Occipital lobe (tissue), 2 donors: ENCODE measurements around the gene OGDHL. TPM values are rescaled to one million over a fixed set of nuclear protein-coding genes. Genes with fewer than 3 reads are reported as not detected.
A peak's percentile ranks its signal among the peaks of the same experiment; 100 is the strongest.
"Not testable (repeated sequence)": the region's sequence is repeated elsewhere in the genome, so short reads cannot be mapped to it uniquely, and the experiment has no call there.

Experiments used
- DNase-seq: peaks from one replicate; lab custom pipeline; 2025; lab: John Stamatoyannopoulos, UW
- total RNA-seq: library from RNA; depleted of rRNA; stranded (reverse); fragments of >200 nt; gene quantifications from one replicate; pipeline ENCODE4 v1.2.3, GENCODE V29; 2014

The OGDHL gene
- total RNA-seq: 4.2 TPM

DNA sequence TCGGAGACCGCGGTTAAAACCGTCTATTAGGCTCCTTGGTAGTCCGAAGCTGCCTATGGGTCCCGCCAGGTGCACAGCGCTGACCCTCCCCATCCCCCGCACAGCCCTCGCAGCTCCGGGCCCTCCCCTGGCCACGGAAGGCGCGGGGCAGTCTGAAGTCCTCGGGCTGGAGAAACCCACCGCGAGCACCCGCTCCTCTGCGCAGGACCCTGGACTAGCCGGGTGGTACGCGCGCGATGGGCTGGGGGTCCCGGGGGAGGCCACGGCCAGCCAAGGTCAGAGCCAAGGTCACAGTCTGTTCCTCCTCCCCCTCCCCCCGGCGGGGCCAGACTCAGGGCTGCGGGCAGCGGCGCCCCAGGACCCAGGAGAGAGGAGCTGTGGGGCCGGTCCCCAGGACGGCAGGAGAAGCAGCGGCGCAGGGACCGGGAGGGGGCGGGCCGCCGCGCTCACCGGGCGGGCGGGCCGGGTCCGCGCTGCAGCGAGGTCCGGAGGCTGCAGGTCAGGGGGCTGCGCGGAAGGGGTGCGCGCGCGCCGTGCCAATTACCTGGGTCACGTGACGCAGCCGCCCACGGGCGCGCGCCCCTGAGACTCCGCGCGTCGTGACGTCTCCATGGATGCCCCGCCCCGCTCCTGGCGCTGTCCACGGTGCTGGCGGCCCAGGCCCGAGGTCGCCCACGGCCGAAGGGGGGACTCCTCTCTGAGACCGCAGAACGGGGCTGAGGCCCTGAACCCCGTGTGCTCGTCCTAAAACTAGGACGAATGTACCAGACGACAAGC is at the start of gene OGDHL:
TSS of gene OGDHL (minus strand) at position 535 of the 777 bp plus-strand sequence. CDS start 3,731 bp downstream, outside the sequence.
- DNase-seq: peak; percentile 43

DNA sequence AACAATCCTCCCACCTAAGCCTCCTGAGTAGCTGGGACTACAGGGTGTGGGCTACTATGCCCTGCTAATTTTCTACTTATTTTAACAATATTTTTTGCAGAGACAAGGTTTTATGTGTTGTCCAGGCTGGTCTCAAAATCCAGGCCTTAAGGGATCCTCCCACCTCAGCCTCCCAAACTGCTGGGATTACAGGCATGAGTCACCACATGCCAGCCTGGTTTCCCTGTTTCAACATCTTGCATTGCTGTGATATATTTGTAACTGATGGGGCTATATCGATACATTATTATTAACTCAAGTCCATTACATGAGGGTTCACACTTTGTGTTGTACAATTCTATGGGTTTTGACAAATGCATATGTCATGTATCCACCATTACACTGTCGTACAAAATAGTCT is 41.9 kb upstream of the OGDHL start:
- DNase-seq: no peak

DNA sequence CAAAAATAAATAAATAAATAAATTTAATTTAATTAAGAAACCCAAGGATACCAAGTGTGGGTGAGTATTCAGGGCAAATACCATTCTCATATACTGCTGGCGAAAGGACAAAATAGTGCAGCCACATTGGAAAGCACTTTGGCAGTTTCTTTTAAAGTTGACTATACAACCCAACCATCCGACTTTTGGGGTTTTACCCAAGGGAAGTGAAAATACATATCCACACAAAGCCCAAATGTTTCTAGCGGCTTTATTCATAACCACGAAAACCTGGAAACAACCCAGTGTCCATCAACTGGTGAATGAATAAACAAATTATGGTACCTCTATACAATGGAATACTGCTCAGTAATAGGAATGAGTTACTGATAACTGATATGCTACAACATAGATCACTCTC is 36.2 kb upstream of the OGDHL start:
- no peak for DNase-seq

DNA sequence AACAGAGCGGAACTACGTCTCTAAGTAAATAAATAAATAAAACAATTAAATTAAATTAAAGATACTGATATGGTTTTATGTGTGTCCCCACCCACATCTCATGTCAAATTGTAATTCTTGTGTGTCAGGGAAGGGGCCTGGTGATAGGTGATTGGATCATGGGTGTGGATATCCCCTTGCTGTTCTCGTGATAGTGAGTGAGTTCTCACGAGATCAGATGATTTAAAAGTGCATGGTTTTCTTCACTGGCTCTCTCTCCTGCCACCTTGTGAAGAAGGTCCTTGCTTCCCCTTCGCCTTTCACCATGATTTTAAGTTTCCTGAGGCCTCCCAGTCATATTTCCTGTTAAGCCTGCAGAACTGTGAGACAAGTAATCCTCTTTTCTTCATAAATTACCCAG is 29.0 kb upstream of the OGDHL start:
- no peak for DNase-seq

DNA sequence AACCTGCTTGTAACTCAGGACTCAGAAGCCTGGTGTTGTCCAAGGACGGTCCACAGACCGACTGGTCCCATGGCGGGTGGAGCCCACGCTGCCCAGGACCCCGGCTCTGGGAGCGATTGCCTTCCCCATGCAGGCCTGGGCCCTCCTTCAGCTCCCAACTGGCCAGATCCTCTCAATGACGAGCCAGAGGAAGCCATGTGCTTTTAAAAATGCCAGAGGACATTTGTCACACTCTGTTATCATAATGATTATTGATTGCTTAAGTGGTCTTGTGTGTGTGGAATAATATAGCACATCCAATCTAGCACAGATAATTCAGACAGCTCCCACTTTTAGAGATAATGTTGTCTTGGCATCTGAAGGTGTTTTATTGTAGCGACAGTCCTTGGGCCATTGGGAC is 22.6 kb upstream of the OGDHL start:
- DNase-seq: no peak

DNA sequence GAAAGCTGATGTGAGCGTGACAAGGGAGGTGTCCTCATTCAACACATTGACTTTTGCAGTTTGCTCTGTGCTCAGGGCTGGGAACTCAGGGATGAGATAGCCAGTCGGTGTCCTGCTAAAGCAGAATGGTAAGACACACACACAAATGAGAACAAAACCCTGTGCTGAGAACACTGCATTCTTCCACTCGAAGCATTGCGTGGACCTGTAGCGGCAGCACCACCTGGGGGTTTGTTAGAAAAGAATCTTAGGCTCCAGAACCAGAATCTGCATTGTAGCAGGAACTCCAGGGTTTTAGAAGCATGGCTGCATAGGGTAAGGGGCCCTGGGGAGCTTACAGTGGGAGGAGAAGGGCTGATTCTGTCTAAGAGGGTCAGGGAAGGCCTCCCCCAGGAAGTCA is 21.5 kb upstream of the OGDHL start:
- DNase-seq: no peak

DNA sequence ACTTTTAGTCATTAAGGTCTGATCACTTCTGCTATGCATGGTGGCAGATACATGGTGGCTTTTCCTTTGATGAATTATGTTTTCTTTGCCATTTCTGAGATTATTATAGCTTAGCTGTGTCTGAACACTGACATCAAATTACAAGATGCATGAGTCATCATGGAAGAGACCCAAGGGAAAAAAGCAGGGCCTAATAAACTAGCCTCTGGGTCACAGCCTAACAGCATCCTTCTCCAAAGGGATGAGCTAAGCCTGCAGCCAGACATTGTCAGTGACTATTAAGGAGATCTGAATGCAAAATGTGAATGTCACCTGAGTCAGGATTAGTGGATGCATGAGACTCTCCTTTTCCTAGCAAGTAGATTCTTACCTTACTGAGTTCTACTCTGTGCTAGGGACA is 19.1 kb upstream of the OGDHL start:
- DNase-seq: no peak

DNA sequence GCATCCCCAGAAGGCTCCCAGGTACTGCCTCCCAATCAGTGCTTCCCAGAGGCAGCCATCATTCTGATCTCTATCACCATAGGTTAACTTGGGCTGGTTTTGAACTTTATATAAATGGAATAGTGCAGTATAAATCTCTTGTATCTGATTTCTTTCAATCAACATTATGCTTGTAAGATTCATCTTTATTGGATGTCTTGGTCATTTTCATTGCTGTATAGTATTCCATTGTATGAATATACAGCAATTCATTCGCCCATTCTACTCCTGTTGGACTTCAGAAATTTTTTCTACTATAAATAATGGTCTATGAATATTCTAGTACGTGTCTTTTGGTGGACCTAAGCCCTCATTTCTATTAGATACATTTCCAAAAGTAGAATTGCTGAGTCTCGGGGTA is 16.1 kb upstream of the OGDHL start:
- DNase-seq: no peak

DNA sequence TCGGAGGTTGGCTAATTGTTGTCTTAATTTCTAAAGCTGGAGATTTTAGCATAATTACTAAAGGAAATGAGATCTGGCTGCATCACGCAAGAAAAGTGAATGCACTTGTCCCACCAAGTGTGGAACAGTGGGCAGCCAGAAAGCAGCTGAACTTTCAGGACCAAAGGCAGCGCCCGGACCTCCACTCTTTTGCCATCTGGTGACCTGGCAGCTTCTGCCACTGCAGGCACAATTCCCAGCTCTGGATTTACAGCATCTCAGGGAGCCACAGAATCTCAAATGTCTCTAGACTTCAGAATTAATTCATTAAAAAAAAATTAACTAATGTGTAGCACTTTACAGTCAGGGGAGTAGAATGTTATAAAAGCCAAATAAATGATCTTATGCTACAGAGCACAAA is 14.7 kb upstream of the OGDHL start:
- DNase-seq: no peak

DNA sequence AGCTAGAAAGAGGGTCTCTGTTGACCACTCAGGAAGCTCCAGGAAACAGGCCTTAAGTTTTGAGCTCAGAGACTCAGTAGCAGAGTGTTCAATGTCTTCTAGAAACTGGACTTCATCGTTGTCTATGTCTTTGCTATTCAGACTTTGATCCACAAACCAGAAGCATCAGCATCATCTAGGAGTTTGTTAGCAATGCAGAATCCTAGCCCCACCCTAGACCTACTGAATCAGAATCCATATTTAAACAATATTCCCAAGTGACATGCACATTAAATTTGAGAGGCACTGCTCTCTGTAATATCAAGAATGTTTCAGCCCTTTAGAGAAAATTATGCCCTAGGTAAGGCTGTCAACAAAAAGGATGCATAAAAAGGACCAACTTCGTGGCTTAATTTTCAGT is 12.9 kb upstream of the OGDHL start:
- no peak for DNase-seq

DNA sequence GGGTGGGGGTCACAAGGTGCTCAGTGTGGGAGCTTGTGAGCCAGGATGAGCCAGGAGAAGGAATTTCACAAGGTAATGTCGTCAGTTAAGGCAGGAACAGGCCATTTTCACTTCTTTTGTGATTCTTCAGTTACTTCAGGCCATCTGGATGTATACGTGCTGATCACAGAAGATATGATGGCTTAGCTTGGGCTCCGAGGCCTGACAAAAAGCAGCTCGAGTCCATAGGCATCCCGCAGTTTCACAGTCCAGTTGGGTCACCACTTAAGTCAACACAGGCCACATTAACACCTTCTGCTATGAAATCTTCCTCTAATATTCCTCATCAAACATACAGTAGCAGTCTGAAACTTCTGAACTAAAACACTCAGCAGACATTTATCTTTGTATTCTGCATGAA is 10.8 kb upstream of the OGDHL start:
- DNase-seq: not testable (repeated sequence)

DNA sequence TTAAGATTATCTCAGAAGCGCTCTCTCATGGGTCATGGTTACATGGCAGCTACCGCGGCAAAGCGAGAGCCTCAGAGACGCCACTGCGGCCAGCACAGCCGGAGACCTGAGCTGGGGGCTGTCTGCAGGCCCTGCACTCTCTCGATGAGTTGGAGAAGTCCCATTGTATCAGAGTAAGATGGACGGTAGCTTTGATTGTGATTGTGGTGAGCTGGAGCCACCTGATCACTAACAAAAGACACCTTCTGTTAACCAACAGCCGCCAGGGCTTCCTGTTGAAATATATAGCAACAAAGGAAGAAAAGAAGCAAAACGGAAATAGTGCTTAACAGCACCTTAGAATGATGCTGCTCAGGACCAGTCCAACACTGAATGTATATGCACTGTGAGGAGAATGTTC is 8.9 kb upstream of the OGDHL start:
- DNase-seq: not testable (repeated sequence)

DNA sequence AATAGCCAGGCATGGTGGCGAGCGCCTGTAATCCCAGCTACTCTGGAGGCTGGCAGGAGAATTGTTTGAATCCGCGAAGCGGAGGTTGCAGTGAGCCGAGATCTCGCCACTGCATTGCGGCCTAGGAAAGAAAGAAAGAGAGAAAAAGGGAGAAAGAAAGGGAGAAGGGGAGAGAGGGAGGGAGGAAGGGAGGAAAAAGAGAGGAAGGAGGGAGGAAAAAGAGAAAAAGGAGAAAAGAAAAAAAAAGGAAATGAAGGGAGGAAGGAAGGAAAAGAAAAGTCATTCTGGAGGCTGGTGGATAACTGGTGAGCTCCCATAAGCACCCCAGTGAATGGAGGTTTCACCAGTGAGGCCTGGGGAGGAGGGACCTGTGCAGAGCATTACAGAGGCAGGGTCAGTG is 7.6 kb upstream of the OGDHL start:
- no peak for DNase-seq

DNA sequence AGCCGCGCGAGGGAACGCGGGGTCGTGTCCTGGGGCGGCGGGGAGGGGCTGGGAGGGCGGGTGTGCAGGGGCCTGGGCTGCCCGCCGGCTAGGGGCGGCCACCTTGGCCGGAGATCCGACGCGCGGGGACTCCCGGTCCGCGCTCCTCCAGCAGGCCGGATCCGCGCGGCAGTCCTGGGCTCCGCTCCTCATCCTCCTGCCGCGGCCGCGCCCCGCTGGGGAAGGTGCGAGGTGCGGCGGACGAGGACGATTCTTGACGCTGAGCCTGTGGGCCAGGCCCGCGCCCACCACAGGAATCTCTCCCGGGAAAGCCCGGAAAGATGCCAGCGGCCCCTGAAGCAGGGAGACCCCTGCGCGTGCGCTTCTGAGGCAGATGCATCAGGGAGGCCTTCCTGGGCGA is 6.6 kb upstream of the OGDHL start:
- no peak for DNase-seq

DNA sequence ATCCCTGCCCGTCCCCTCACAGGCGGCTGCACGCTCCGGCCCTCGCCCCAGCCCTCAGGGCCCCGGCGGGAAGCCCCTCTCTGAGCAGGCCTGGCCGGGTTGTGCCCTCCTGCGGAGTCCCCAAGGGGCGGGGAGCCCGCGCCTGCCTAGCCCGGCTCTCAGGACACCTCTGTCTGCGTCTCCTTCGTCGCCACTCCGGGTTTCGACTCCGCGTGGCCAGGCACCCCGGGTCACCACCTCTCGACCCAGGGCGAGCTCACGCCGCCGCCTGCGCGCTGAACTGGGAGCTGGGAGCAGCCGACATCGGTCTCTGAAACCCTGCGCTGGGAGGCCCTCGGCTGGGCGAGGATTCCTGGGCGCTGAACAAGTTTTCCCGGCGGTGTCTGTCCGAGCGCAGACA is 6.2 kb upstream of the OGDHL start:
- DNase-seq: no peak

DNA sequence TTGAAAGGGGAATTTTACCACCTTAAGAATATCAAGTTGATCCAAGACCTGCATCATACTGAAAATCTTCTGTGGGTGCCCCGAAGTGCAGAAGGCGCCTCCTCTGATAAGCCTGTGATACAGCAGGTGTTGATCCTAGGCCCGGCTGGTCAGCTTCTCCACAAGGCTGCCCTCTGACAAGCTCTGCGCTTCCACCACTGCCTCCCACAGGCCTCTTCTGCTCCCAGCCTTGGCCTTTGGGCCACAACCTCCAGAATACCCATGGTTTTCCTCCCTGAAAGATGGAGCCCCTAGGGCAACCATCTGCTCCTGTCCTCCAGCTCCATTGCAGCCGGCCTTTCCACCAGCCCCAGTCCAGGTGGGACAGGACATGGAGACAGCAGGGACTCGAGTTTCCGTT is 5.6 kb upstream of the OGDHL start:
- no peak for DNase-seq

DNA sequence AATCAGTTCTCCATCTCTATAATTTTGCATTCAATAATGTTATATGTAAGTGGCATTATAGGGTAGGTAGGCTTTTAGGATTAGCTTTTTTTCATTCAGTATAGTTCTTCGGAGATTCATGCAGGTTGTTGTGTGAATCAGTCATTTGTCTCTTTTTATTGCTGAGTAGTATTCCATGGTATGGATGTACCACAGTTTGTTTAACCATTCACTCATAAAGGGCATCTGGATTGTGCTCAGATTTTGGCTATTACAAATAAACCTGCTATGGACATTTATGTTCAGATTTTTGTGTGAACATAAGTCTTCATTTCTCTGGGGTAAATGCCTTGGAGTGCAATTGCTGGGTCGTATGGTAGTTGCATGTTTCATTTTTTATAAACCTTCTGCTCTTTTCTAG is 4.4 kb upstream of the OGDHL start:
- DNase-seq: no peak

DNA sequence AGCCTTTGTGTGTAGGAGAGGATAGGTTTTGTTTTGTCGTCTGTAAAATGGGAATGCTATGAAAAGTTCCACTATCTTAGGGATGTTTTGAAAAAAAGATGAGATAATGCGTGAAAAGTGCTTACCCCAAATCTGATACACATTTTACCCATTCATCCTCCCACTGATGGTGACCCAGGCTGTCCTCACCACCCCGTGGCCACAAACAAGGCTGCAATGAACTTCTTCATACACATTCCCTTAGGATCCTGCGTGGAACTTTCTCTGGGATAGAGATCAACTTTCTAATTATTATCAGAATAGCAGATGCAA is 399 bp upstream of the OGDHL start:
- DNase-seq: no peak

DNA sequence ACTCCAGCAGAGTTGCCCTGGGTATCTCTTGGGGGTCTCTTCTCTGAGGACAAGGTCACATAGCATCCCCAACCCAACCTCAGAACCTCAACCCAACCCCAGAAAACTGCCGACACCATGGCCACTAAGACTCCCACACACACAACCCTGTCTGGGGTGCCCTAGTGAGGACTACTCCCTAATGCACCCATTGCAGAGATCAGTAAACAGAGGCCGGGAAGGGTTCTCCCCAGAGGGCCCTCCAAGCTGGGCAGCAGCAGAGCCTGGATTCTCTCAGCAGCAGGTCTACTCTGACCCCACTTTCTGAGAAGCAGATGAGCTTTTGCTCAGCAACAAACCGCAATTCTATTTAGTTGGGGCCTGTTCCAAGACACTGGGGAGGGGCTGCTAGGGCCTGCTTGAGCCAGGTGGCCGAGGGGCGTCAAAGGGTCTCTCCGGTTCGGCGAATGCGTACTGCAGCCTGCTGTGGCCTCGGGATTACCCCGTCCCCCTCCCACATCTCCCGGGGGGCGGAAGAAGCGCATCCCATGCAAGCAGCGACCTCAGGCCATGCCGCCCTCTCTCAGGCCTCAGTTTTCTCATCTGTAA is 828 bp downstream of the OGDHL start:
- no peak for DNase-seq

DNA sequence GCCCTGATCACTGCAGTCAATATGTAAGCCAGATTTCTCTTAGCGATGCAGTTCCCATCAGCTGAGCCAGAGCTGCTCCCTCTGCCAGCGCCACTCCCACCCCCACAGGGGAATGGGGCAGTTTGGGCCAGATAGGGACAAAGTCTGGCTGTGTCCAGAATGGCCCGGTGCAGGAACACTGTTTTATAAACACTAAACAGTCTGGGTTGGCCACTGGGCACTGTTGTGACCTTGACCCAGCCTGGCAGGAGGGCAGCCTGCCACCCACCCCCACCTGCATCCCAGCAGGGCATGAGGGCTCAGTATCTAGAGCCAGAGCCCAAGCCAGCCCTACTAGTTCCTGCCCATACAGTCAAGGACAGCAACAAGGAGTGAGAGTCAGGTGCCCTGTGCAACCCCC is 1.3 kb downstream of the OGDHL start:
- DNase-seq: no peak

DNA sequence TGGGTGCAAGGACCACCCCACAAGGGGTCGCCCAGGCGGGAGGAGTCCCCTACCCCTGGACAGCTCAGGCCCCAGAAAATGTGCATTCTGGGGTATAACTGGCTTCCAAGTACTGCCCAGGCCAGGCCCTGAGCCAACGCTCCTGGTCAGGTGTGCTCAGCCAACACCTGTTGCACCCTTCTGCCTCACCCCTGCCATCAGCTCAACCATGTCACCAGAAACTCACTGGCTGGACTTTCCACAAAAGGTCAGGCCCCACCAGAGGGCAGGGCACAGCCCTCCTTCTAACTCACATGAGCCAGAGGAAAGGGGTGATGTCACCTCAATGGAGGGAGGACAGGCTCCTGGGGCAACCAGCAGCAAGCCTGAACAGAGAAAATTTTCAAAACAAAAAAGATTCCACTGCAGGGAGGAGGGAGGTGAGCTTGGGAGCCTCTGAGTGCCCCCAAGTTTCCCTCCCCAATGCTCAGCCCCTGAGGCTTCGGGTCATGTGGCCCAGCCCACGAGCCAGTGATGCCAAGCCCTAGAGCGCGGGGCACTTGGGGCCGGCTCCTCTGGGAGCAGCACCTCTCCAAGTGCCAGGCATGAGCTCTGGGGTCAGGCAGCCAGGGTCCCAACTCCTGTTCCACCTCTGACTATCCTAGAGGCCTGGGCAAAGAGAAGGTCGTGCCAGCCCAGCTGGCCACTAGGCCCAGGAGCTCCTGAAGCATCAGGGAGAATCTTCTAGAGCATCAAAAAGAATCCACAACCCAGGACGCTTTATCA is 2.2 kb downstream of the OGDHL start:
- DNase-seq: no peak

DNA sequence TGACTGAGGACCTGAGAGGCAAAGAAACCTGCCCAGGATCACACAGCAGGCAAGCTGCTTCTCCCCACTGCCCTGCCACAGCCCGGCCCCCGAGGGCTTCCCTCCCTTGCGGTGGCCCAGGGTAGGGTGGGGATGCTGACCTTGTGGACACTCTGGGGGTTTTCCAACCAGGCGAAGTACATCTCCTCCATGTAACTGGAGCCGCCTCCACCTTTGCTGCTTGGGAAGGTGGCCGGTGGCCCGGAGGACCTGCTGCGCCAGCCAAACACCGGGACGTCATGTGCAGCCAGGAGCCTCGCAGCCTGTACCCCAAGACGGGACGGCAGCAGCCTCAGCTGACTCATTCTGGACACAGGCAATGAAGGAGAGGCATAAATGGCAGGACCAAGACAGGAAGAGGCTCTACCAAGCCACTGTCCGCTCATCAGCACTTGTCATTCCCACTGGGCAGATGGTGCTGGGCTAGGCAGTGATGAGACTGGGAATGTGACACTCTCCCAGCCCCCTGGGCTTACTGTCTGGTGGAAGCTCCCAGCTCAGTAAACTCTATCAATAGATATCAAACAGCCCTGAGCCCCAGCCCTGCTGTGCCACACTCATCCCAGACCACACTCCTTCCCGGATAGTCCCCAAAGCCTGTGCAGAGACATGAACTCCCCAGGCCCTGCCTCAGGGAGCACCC is 3.7 kb downstream of the OGDHL start:
- DNase-seq: no peak
